Upper lobe of right lung (tissue), 1 donor: ENCODE data around the gene NPR2. TPM values are rescaled to one million over a fixed set of nuclear protein-coding genes. Genes with fewer than 3 reads are reported as not detected.

ENCODE experiments used
- ATAC-seq: fragments of 200-7000 bp; cut with Tn5 transposase; one replicate; pipeline ENCODE4 v1.9.1; 2020; ENCODE audit warnings: mild to moderate bottlenecking, moderate library complexity
- DNase-seq: peaks from one replicate; pipeline ENCODE4 v3.0.0-alpha.2; 2020
- H3K27ac ChIP-seq: fragments of 200-600 bp; one replicate; pipeline ENCODE4 v1.8.0; 2022
- H3K27me3 ChIP-seq: fragments of 200-600 bp; one replicate; pipeline ENCODE4 v1.8.0; 2022; ENCODE audit warnings: mild to moderate bottlenecking
- H3K36me3 ChIP-seq: fragments of 200-600 bp; one replicate; pipeline ENCODE4 v1.8.0; 2022
- H3K4me1 ChIP-seq: fragments of 200-600 bp; one replicate; pipeline ENCODE4 v1.8.0; 2022
- H3K4me3 ChIP-seq: fragments of 200-600 bp; one replicate; pipeline ENCODE4 v1.8.0; 2022; ENCODE audit warnings: mild to moderate bottlenecking
- H3K9me3 ChIP-seq: fragments of 200-600 bp; one replicate; pipeline ENCODE4 v1.8.0; 2022
- intact Hi-C: fragments of 100-400 bp; cut with DNase I; formaldehyde crosslinking; loops from one replicate; pipeline ENCODE4 v1.11.0; 2022
- total RNA-seq: library from RNA; stranded (reverse); fragmentation: NEBNext Ultra II Directional; extraction: Animal tissue kit (Norgen Biotek cat#: 25700); gene quantifications from one replicate; pipeline ENCODE4 v1.2.1, GENCODE V29; 2021
- TF ChIP-seq, protein P1 (sequence below): fragments of 200-600 bp; IDR thresholded peaks from one replicate; pipeline ENCODE4 v1.8.0; 2022; ENCODE audit warnings: antibody characterized with exemption
- donor health status: DM: no; HTN: yes; CAD: no; lungs with severe emphysema.

NPR2 gene
- total RNA-seq, 1 donor from 2014 or later: 21.7 TPM

DNA sequence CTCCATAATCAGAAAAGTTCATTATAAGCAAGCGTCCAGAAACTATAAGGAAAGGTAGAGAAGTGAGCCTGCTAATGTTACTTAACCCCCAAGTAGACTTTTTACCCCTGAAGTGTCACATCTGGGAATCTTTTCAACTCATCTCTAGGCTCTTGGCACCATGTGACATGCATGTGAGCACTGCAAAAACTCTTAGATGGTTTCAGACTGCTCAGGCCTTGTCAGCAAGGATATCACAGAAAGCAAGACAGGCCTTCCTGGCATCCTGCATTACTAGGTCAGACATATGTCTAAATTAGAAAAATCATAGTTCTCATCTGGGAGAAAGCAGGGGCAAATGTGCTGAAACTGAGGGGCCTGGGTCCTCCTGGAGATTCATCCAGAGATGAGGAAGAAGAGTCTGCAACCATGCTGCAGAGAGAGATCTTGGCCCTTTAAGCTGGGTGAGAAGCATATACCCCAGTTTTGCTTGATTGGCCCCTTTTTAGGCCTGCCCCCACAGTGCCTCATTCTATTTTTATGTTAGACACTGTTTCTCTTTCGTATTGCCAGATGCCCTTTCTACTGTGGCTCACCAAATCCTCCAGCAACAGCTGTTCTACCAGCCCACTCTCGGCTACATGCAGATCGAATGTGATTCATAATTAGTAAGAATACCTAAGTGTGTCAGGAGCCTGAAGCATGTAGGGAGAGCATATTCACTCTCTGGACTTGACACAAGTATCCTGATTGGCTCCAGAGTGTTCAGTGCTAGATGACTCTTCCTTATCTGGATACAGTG is 56.6 kb downstream of the NPR2 start:
- Histone ChIP-seq H3K27ac (no peak overlapping the region), H3K4me3 (no peak overlapping the region), H3K4me1 (peaks cover 25% of the 10 kb centered on the region), H3K27me3 (no peaks in the 10 kb centered on the region), H3K36me3 (no peaks in the 10 kb centered on the region), H3K9me3 (no peaks in the 10 kb centered on the region)
- ATAC-seq (no peak), DNase-seq (no peak)
- intact Hi-C loops: no loop called here
- TF ChIP-seq, protein P1, sequence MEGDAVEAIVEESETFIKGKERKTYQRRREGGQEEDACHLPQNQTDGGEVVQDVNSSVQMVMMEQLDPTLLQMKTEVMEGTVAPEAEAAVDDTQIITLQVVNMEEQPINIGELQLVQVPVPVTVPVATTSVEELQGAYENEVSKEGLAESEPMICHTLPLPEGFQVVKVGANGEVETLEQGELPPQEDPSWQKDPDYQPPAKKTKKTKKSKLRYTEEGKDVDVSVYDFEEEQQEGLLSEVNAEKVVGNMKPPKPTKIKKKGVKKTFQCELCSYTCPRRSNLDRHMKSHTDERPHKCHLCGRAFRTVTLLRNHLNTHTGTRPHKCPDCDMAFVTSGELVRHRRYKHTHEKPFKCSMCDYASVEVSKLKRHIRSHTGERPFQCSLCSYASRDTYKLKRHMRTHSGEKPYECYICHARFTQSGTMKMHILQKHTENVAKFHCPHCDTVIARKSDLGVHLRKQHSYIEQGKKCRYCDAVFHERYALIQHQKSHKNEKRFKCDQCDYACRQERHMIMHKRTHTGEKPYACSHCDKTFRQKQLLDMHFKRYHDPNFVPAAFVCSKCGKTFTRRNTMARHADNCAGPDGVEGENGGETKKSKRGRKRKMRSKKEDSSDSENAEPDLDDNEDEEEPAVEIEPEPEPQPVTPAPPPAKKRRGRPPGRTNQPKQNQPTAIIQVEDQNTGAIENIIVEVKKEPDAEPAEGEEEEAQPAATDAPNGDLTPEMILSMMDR: no peak

DNA sequence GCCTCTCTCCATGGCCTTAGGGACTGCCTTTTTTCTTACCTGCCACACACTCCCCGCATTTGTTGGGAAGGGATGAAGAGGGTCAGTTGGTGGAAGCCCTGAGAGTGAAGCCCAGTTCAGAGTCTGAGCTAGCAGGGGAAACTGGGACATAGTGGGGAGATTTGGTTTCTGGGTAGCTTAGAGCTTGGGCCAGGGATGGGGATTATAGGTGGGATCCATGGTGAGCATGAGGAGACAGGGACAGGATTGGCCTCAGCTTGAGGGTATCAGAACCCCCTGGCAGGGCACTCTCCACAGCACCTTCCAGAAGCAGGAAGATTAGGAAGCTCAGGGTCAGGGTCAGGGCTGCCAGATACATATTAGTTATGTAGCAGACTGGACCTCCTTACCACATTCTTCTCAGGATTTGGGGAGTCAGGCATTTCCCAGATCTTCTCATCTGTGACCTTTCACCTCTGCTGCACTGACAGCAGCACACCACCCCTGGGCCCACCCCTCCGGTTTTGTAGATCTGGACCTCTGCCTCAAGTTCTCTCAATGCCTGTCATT is 61.0 kb downstream of the NPR2 start:
- Histone ChIP-seq H3K27me3 (no peaks in the 10 kb centered on the region), H3K36me3 (no peaks in the 10 kb centered on the region), H3K4me3 (no peak overlapping the region), H3K9me3 (no peaks in the 10 kb centered on the region), H3K27ac (no peak overlapping the region), H3K4me1 (no peaks in the 10 kb centered on the region)
- intact Hi-C loops: no loop called here
- TF ChIP-seq, protein P1: no peak
- ATAC-seq (no peak), DNase-seq (no peak)

DNA sequence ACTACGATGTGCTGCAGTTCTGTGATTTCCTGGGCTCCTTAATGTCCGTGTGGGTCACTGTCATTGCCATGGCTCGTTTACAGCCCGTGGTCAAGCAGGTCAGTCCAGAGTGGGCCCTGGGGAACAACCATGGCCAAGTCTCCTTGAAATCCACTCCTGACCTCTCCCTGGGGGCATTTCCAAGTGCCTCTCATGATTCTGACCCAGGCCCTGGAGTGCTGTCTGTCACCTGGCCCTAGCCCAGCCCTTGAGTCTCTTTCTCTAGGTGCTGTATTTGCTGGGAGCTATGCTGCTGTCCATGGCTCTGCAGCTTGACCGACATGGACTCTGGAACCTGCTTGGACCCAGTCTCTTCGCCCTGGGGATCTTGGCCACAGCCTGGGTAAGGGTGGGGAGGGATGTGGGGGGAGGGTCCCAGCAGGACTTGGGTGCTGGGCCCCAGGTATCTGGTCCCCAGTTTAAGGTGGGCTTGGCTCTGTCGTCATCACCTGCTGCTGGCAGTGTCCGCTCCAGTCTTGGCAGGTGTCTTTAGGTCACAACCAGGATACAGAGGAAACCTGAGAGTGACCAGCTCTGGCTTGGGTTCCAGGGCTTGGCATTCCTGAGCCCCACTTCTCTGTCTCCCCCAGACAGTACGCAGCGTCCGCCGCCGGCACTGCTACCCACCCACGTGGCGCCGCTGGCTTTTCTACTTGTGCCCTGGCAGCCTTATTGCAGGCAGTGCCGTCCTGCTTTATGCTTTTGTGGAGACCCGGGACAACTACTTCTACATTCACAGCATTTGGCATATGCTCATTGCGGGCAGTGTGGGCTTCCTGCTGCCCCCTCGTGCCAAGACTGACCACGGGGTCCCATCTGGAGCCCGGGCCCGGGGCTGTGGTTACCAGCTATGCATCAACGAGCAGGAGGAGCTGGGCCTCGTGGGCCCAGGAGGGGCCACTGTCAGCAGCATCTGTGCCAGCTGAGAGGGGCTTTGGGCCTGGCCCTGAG is 61.8 kb downstream of the NPR2 start:
- Histone ChIP-seq H3K36me3 (no peaks in the 10 kb centered on the region), H3K4me1 (no peaks in the 10 kb centered on the region), H3K27me3 (no peaks in the 10 kb centered on the region), H3K4me3 (no peak overlapping the region), H3K27ac (no peak overlapping the region), H3K9me3 (no peaks in the 10 kb centered on the region)
- TF ChIP-seq, protein P1: no peak
- ATAC-seq: peak; percentile 23
- DNase-seq: no peak
- intact Hi-C loops: no loop called here

DNA sequence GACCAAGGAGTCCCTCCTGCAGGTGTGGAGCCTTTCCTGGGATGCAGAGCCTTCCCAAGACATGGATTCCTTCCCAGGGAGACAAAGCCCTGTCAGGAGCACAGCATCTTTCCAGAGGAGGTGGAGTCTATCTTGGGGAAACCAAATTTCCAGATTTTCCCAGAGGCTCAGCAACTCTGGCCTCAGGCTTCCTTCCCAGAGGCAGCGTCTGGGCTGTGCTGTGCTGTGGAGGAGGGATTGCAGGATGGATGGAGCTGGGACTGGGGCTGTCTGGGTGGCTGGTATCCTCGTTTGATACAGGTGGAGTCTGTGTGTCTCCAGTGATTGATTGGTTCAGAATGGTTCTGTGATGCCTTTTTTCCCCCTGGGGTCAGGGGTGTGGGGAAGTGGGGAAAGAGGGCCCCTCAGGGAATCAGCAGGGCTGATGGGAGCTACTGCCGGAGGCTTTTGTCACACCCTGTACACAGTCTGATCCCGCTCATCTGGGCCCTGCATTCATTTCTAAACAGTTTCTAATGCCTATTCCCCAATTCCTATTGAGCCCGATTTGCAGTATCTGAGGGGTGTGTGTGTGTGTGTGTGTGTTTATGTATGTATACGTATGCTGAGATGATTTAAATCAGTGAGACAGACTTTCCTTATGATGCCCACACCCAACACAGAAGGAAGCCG is 62.8 kb downstream of the NPR2 start:
- no peaks in the 10 kb centered on the region for H3K27me3 ChIP-seq
- TF ChIP-seq, protein P1: no peak
- intact Hi-C loops: no loop called here
- no peak overlapping the region for H3K27ac ChIP-seq
- H3K9me3 ChIP-seq: no peaks in the 10 kb centered on the region
- H3K36me3 ChIP-seq: no peaks in the 10 kb centered on the region
- ATAC-seq (no peak), DNase-seq (no peak)
- no peak overlapping the region for H3K4me3 ChIP-seq
- no peaks in the 10 kb centered on the region for H3K4me1 ChIP-seq

DNA sequence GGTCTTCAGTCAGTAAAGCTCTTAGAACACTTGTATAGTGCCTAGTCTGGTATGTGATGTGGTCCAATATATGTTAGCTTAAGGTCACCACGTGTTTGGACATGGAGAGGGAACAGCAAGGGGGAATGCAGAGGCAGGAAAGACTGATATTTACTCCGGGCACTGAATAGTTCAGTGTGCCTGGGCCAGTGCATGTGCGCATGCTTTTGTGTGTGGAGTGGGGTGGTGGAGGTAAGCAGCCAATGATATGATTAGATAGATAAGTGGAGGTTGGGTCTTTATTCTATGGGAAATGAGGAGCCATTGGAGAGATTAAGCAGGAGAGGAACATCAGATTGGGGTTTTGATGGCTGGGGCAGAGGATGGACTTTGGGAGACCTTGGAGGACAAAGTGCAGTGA is 64.8 kb downstream of the NPR2 start:
- TF ChIP-seq, protein P1: no peak

More for the DNA sequence above, 64.8 kb downstream of the NPR2 start:
- H3K27ac ChIP-seq: no peak overlapping the region
- no peaks in the 10 kb centered on the region for H3K27me3 ChIP-seq
- DNase-seq: no peak
- no peaks in the 10 kb centered on the region for H3K36me3 ChIP-seq
- intact Hi-C loops: no loop called here
- no peak for ATAC-seq
- H3K4me3 ChIP-seq: no peak overlapping the region
- H3K9me3 ChIP-seq: no peaks in the 10 kb centered on the region
- no peaks in the 10 kb centered on the region for H3K4me1 ChIP-seq
